Upper lobe of left lung (tissue), 6 donors: ENCODE data around the gene MYOM1. TPM values are rescaled to one million over a fixed set of nuclear protein-coding genes. Genes with fewer than 3 reads are reported as not detected.

Source experiments
- ATAC-seq, 2 donors: fragments of 200-7000 bp; cut with Tn5 transposase; one replicate each; pipeline ENCODE4 v1.9.1; 2022; ENCODE audit warnings: mild to moderate bottlenecking in 2 of 2, moderate library complexity in 2 of 2; ENCODE audit not compliant: low FRiP score in 2 of 2
- DNase-seq, 2 donors: peaks; one replicate each; pipeline ENCODE4 v3.0.0-alpha.2; 2019 to 2020
- H3K27ac ChIP-seq, 4 donors: fragments of 200-600 bp; sonication (generic); one replicate each; pipeline ENCODE4 v1.5.1; 2016 to 2019
- H3K27me3 ChIP-seq, 4 donors: fragments of 200-600 bp; sonication (generic); one replicate each; pipeline ENCODE4 v1.5.1; 2017 to 2019
- H3K36me3 ChIP-seq, 4 donors: fragments of 200-600 bp; sonication (generic); one replicate each; pipeline ENCODE4 v1.5.1; 2016 to 2019
- H3K4me1 ChIP-seq, 4 donors: fragments of 200-600 bp; sonication (generic); one replicate each; pipeline ENCODE4 v1.5.1; 2018 to 2019
- H3K4me3 ChIP-seq, 4 donors: fragments of 200-600 bp; sonication (generic); one replicate each; pipeline ENCODE4 v1.5.1; 2017 to 2019; ENCODE audit warnings: mild to moderate bottlenecking in 2 of 4, moderate library complexity in 1 of 4
- H3K9me3 ChIP-seq, 4 donors: fragments of 200-600 bp; sonication (generic); one replicate each; pipeline ENCODE4 v1.5.1; 2018 to 2019
- EP300 ChIP-seq, 4 donors: sonication (generic); formaldehyde crosslinking; IDR thresholded peaks; one replicate each; pipeline ENCODE4 v1.5.1; 2017; ENCODE audit warnings: antibody characterized with exemption in 4 of 4, control low read depth in 2 of 4
- POLR2A ChIP-seq, 4 donors: fragments of 450-650 bp; IDR thresholded peaks; one replicate each; pipeline ENCODE4 v1.5.1; 2016 to 2017; ENCODE audit warnings: antibody characterized with exemption in 4 of 4, mild to moderate bottlenecking in 2 of 4
- POLR2AphosphoS5 ChIP-seq, 2 donors: sonication (generic); formaldehyde crosslinking; IDR thresholded peaks; one replicate each; pipeline ENCODE4 v1.5.1; 2017; ENCODE audit warnings: antibody characterized with exemption in 2 of 2
- WGBS, 2 donors: methylation state at CpG; one replicate each; pipeline ENCODE4 v1.1.5; 2017 to 2018; 5-methylcytosine and 5-hydroxymethylcytosine counted together
- total RNA-seq, 6 donors: library from RNA; depleted of rRNA in 4 of 6; stranded (reverse); fragments of >200 nt in 4 of 6; gene quantifications; one replicate each; pipeline versions ENCODE4 v1.1.0 to v1.2.1, GENCODE V29; 2016 to 2021
- TF ChIP-seq, protein P1 (sequence below), 6 experiments: fragments of 450-650 bp in 4 of 6; fragments of 200-600 bp in 2 of 6; sonication (generic) in 2 of 6; IDR thresholded peaks; one replicate each; pipeline ENCODE4 v1.5.1; 2016 to 2019; ENCODE audit warnings: antibody characterized with exemption in 6 of 6
- donor health status: DM: no; HTN: no; CAD: no; lungs with moderate emphysema.
- donor health status: DM: no; HTN: yes; CAD: no; lungs with severe emphysema.

The MYOM1 gene
- total RNA-seq, 6 donors from 2014 or later, result 0.76 to 11.2 (median 2.2) TPM

DNA sequence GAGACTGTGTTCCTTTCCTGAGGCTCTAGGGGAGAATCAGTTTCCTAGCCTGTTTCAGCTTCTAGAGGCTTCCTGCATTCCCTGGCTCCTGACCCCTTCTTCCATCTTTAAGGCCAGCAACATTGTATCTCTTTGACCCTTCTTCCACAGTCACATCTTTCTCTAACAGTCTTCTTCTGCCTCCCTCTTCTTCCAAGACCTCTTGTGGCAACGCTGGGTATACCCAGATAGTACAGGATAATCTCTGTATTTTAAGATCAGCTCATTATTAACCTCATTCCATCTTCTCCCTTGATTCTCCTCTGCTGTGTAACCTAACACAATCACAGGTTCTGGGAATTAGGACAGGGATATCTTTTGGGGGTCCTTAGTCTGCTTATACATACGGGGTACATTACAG, 19.0 kb upstream of the MYOM1 start:
- Histone ChIP-seq H3K27ac (no peak overlapping the region), H3K4me3 (no peak overlapping the region), H3K36me3 (no peaks in the 10 kb centered on the region), H3K4me1 (no peaks in the 10 kb centered on the region), H3K9me3 (no peaks in the 10 kb centered on the region), H3K27me3 (no peaks in the 10 kb centered on the region)
- DNase-seq (no peak), ATAC-seq (no peak)
- no peak for TF ChIP-seq EP300 (IDR thresholded peaks at IDR 0.05)
- TF ChIP-seq POLR2A (IDR thresholded peaks at IDR 0.05), result no peak
- TF ChIP-seq, protein P1, sequence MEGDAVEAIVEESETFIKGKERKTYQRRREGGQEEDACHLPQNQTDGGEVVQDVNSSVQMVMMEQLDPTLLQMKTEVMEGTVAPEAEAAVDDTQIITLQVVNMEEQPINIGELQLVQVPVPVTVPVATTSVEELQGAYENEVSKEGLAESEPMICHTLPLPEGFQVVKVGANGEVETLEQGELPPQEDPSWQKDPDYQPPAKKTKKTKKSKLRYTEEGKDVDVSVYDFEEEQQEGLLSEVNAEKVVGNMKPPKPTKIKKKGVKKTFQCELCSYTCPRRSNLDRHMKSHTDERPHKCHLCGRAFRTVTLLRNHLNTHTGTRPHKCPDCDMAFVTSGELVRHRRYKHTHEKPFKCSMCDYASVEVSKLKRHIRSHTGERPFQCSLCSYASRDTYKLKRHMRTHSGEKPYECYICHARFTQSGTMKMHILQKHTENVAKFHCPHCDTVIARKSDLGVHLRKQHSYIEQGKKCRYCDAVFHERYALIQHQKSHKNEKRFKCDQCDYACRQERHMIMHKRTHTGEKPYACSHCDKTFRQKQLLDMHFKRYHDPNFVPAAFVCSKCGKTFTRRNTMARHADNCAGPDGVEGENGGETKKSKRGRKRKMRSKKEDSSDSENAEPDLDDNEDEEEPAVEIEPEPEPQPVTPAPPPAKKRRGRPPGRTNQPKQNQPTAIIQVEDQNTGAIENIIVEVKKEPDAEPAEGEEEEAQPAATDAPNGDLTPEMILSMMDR (IDR thresholded peaks at IDR 0.05), result no peak
- no peak for TF ChIP-seq POLR2AphosphoS5 (IDR thresholded peaks at IDR 0.05)
- 90 to 92% methylated on average over 2 of the region's 2 CpGs for WGBS, 2 donors

DNA sequence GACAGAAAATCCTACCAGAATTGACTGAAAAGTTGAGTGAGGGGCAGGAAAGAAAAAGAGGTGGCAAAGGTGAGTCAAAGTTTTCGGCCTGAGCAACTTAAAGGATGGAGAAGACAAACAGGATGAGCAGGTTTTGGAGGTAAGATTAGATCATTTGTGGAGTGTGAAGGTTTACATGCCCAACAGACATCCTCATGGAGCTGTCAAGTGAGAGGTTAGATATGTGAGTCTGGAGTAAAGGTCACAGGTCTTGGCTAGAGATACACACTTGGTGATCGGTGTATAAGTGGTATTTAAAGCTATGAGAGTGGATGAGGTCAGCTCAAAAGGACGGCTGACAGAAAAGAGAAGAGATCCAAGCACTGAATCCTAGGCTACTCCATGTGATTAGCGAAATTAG, 16.7 kb upstream of the MYOM1 start:
- Histone ChIP-seq H3K27me3 (no peaks in the 10 kb centered on the region), H3K9me3 (no peaks in the 10 kb centered on the region), H3K4me3 (no peak overlapping the region), H3K36me3 (no peaks in the 10 kb centered on the region), H3K27ac (no peak overlapping the region), H3K4me1 (no peaks in the 10 kb centered on the region)
- DNase-seq (no peak), ATAC-seq (no peak)
- no peak for TF ChIP-seq POLR2A (IDR thresholded peaks at IDR 0.05)
- TF ChIP-seq POLR2AphosphoS5 (IDR thresholded peaks at IDR 0.05), result no peak
- no peak for TF ChIP-seq EP300 (IDR thresholded peaks at IDR 0.05)
- TF ChIP-seq, protein P1 (IDR thresholded peaks at IDR 0.05), result no peak
- WGBS, 2 donors, result 74 to 81% methylated on average over 4 of the region's 4 CpGs

DNA sequence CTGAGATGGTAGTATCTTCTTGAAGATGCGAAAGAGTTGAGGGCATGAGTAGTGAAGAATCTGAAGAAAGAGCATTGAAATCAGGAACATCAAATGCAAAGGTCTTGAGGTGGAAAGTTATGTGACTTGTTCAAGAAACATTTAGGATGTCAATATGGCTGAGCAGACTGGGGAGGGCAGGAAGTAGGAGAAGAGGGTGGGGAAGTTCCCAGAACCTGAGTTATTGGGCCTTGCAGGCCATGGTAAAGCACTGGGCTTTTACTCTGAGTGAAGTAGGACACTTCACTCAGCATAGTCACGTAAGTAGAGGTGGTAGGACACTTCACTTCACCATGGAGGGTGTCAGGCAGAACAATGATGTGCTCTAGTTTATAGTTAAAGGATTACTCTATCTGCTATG, 16.1 kb upstream of the MYOM1 start:
- TF ChIP-seq POLR2A (IDR thresholded peaks at IDR 0.05), result no peak
- TF ChIP-seq, protein P1 (IDR thresholded peaks at IDR 0.05), result no peak
- TF ChIP-seq EP300 (IDR thresholded peaks at IDR 0.05), result no peak
- no peak for TF ChIP-seq POLR2AphosphoS5 (IDR thresholded peaks at IDR 0.05)
- H3K9me3 ChIP-seq, result no peaks in the 10 kb centered on the region
- no peak overlapping the region for H3K4me3 ChIP-seq
- 87 to 98% methylated on average over 2 of the region's 2 CpGs for WGBS, 2 donors
- H3K27ac ChIP-seq, result no peak overlapping the region
- no peak for ATAC-seq
- H3K36me3 ChIP-seq, result no peaks in the 10 kb centered on the region
- DNase-seq, result no peak
- H3K4me1 ChIP-seq, result no peaks in the 10 kb centered on the region
- no peaks in the 10 kb centered on the region for H3K27me3 ChIP-seq

DNA sequence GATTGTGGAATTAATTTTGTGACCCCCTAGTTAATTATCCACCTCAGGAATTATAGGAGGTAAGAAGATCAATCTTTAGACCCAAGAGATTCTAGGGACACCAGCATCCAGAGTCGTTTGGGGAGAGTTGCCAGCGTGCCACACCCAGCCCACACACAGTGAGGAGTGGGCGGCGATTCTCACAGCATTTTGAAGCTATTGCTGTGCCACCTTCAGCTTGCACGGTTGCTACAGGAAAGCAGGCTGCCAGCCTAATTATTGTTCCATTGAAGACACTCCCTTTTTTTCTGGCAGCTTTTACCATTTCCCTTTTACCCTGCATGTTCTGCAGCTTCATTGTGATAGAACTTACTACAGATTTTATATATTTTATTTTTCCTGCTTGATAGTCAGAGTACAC, 14.7 kb upstream of the MYOM1 start:
- no peak overlapping the region for H3K27ac ChIP-seq
- WGBS, 2 donors, result 57 to 61% methylated on average over 5 of the region's 5 CpGs
- no peak for ATAC-seq
- H3K4me1 ChIP-seq, result no peaks in the 10 kb centered on the region
- no peak for TF ChIP-seq EP300 (IDR thresholded peaks at IDR 0.05)
- TF ChIP-seq POLR2AphosphoS5 (IDR thresholded peaks at IDR 0.05), result no peak
- no peak for TF ChIP-seq POLR2A (IDR thresholded peaks at IDR 0.05)
- TF ChIP-seq, protein P1 (IDR thresholded peaks at IDR 0.05), result no peak
- DNase-seq, result no peak
- H3K9me3 ChIP-seq, result no peaks in the 10 kb centered on the region
- no peaks in the 10 kb centered on the region for H3K36me3 ChIP-seq
- no peaks in the 10 kb centered on the region for H3K27me3 ChIP-seq
- H3K4me3 ChIP-seq, result no peak overlapping the region

DNA sequence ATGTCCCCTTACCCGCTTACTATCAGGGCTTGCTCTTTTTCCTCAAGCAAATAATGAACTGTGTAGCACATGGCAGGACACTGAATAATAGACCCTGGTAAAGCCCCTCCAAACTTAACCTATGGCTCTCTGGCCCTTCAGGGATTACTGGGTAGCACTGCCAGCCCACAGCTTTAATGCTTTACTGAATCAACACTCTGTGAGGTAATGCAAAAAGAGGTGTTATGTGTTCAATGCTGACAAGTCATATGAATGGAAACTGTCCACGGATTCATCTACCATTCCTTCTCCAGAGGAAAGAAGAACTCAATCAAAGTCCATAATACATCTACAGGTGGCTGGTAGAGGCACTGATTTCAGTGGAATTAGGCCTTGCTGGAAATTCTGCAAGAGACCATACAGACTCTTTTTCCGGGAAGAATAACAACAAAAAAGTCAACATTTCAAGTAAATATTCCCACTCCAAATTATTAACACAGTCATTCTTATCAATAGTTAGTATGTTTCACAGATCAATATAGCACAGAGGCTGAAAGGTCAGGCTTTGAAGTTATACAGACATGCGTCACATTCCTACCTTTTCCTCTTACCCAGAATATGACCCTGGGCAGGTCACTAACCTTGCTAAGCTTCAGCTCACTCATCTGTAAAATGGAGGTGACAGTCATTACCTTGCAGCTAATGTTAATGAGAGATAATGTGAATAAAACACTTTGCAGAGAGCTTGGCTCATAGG, 13.8 kb upstream of the MYOM1 start:
- no peak for TF ChIP-seq POLR2A (IDR thresholded peaks at IDR 0.05)
- TF ChIP-seq, protein P1 (IDR thresholded peaks at IDR 0.05), result no peak
- TF ChIP-seq EP300 (IDR thresholded peaks at IDR 0.05), result no peak
- no peak for TF ChIP-seq POLR2AphosphoS5 (IDR thresholded peaks at IDR 0.05)
- H3K27ac ChIP-seq, result no peak overlapping the region

More for the DNA sequence above, 13.8 kb upstream of the MYOM1 start:
- Histone ChIP-seq H3K36me3 (no peaks in the 10 kb centered on the region), H3K27me3 (no peaks in the 10 kb centered on the region), H3K4me3 (no peak overlapping the region), H3K9me3 (no peaks in the 10 kb centered on the region), H3K4me1 (no peaks in the 10 kb centered on the region)
- 89 to 95% methylated on average over 4 of the region's 4 CpGs for WGBS, 2 donors
- no peak for DNase-seq
- no peak for ATAC-seq
